Ovary (tissue), 3 donors: ENCODE results near the gene MYL4.
A peak's percentile ranks its signal among the peaks of the same experiment; 100 is the strongest.

Source experiments
- POLR2A ChIP-seq: fragments of 450-650 bp; IDR thresholded peaks from one replicate; pipeline ENCODE4 v1.6.1; 2017; ENCODE audit warnings: antibody characterized with exemption, mild to moderate bottlenecking, moderate library complexity
- TF ChIP-seq, protein P1 (sequence below), 3 donors: fragments of 450-650 bp in 2 of 3; fragments of 200-600 bp in 1 of 3; IDR thresholded peaks; one replicate each; pipeline versions ENCODE4 v1.5.1 to v1.8.0; 2016 to 2022; ENCODE audit warnings: antibody characterized with exemption in 3 of 3, mild to moderate bottlenecking in 1 of 3
- donor health status: DM: no; HTN: no; CAD: no.

DNA sequence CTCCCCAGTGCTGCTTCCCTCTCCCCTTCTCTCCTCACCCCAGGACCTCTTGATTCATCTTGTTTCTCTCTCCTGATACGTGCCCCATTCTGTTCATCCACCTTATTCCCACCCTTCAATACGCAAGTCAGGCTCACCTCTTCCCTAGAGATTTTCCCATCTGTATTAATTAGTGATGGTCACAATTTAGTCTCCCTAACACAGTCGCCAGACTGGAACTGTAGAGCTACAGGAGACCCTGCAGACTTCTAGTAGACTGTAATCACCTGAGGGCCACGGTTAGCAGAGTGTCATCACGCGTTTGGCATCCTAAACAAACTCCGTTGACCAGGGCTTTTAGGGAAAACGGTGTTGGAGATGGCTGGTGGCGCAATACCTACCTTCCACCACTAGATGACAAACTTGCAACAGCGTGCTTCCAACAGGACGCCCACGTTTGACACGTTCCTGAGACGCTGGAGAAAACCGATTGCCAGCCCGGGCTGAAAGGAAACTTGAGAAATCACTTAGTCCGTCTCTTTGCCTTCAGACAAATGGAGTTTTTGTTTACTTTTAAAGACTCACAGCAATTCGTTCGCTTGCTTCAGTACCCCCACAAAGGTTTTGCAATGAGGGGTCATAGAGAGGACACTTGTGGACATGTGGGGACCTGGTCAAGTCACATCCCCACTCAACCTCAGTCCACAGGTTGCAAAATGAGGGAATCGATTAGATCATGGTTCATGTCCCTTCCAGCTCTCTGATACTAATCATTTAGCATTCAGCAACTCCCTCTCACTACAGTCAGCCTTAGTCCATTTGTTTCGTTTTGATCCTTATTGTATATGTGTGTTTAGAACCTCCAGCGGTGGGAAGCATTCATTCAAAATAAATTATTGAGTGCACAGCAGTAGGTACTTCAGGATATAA, 20.6 kb downstream of the MYL4 start:
- TF ChIP-seq, protein P1, sequence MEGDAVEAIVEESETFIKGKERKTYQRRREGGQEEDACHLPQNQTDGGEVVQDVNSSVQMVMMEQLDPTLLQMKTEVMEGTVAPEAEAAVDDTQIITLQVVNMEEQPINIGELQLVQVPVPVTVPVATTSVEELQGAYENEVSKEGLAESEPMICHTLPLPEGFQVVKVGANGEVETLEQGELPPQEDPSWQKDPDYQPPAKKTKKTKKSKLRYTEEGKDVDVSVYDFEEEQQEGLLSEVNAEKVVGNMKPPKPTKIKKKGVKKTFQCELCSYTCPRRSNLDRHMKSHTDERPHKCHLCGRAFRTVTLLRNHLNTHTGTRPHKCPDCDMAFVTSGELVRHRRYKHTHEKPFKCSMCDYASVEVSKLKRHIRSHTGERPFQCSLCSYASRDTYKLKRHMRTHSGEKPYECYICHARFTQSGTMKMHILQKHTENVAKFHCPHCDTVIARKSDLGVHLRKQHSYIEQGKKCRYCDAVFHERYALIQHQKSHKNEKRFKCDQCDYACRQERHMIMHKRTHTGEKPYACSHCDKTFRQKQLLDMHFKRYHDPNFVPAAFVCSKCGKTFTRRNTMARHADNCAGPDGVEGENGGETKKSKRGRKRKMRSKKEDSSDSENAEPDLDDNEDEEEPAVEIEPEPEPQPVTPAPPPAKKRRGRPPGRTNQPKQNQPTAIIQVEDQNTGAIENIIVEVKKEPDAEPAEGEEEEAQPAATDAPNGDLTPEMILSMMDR (IDR thresholded peaks at IDR 0.05): peak; percentile 95 to 98 (median 96)
- no peak for TF ChIP-seq POLR2A
